ENCODE data around the gene C3orf18. TPM values are rescaled to one million over a fixed set of nuclear protein-coding genes. Genes with fewer than 3 reads are reported as not detected.

Gene C3orf18
- total and polyA plus RNA-seq, 2 experiments from 2014 or later, result 2.4 to 7.7 TPM

- Histone ChIP-seq H3K27ac (ENCODE audit: low read depth) (no peak overlapping the region), H3K27me3 (ENCODE audit: insufficient read depth) (peaks cover 37% of the 10 kb centered on the region)
- no peak overlapping the region for H3K27ac Mint-ChIP-seq
These were observed 44.8 kb upstream of the C3orf18 start for GRCh38 chr3:50612234-50612882.

GRCh38 chr3:50611464-50612233 is 44.1 kb upstream of the C3orf18 start, which contains the start of gene CISH:
TSS of gene CISH (minus strand) at chr3:50611774. CDS start at chr3:50611650, 124 bp downstream.
- Histone ChIP-seq H3K4me2 (peak within 1 kb of the TSS; percentile 92), H3K27ac (ENCODE audit: low read depth) (peak within 1 kb of the TSS; percentile 47; the same call in 1 of the 2 replicates), H3K4me1 (ENCODE audit: insufficient read depth) (peaks cover 13% of the 10 kb centered on the region), H3F3A (replicated peaks; ENCODE audit: low read depth) (peaks cover 14% of the 10 kb centered on the region), H3K36me3 (ENCODE audit: insufficient read depth) (no peaks in the 10 kb centered on the region), H3K9me2 (ENCODE audit: insufficient read depth) (no peaks in the 10 kb centered on the region), H3K4me3 (peak within 1 kb of the TSS; percentile 77), H3K27me3 (ENCODE audit: insufficient read depth) (peaks cover 37% of the 10 kb centered on the region), H4K20me1 (replicated peaks; ENCODE audit: insufficient read depth) (peaks cover 6% of the 10 kb centered on the region), H3K79me2 (replicated peaks; ENCODE audit: insufficient read depth) (no peaks in the 10 kb centered on the region), H2AFZ (peak within 1 kb of the TSS; percentile 93)
- H3K4me3 Mint-ChIP-seq, result peak within 1 kb of the TSS; percentile 77
- H3K27me3 Mint-ChIP-seq (ENCODE audit: insufficient read depth, low read depth, poor library complexity), result peaks cover 52% of the 10 kb centered on the region
- no peak within 1 kb of the TSS for H3K27ac Mint-ChIP-seq
- no peaks in the 10 kb centered on the region; the same call in 2 of the 3 replicates for H3K36me3 Mint-ChIP-seq (ENCODE audit: low read depth)
- DNase-seq (ENCODE audit: low spot score) (peak; percentile 98), ATAC-seq (peak; percentile 81)
- H3K4me1 Mint-ChIP-seq, result peaks cover 20% of the 10 kb centered on the region
- no peaks in the 10 kb centered on the region for H3K9me3 Mint-ChIP-seq
- TF ChIP-seq ETS1 (IDR thresholded peaks at IDR 0.05) (no peak), EZH2phosphoT487 (IDR thresholded peaks at IDR 0.05; ENCODE audit: unreplicated experiment) (no peak), REST (IDR thresholded peaks at IDR 0.05; ENCODE audit: unreplicated experiment) (no peak), ZNF331 (CRISPR knock-in tag; IDR thresholded peaks at IDR 0.05; ENCODE audit: low read depth) (no peak), CREB1 (CRISPR knock-in tag; IDR thresholded peaks at IDR 0.05; ENCODE audit: low read depth) (0 out of 2 replicates have a peak, but pooled peaks have one; percentile 6), JUNB (IDR thresholded peaks at IDR 0.05; ENCODE audit: unreplicated experiment) (no peak), ZNF114 (CRISPR knock-in tag; IDR thresholded peaks at IDR 0.05) (no peak), STAT1 (IDR thresholded peaks at IDR 0.05; ENCODE audit: unreplicated experiment) (no peak)

More at GRCh38 chr3:50612234-50612882, 44.8 kb upstream of the C3orf18 start:
- peaks cover 14% of the 10 kb centered on the region for H3F3A ChIP-seq (replicated peaks; ENCODE audit: low read depth)
- DNase-seq (ENCODE audit: low spot score), result no peak
- H3K4me2 ChIP-seq, result peak overlapping the region; percentile 92
- H3K36me3 ChIP-seq (ENCODE audit: insufficient read depth), result no peaks in the 10 kb centered on the region
- Mint-ChIP-seq H3K4me1 (peaks cover 20% of the 10 kb centered on the region), H3K27me3 (ENCODE audit: insufficient read depth, low read depth, poor library complexity) (peaks cover 52% of the 10 kb centered on the region), H3K4me3 (peak overlapping the region; percentile 77), H3K36me3 (ENCODE audit: low read depth) (no peaks in the 10 kb centered on the region; the same call in 2 of the 3 replicates), H3K9me3 (no peaks in the 10 kb centered on the region)
- no peaks in the 10 kb centered on the region for H3K79me2 ChIP-seq (replicated peaks; ENCODE audit: insufficient read depth)
- no peaks in the 10 kb centered on the region for H3K9me2 ChIP-seq (ENCODE audit: insufficient read depth)
- peak overlapping the region; percentile 77 for H3K4me3 ChIP-seq
- H2AFZ ChIP-seq, result peak overlapping the region; percentile 91
- no peak for TF ChIP-seq CREB1 (CRISPR knock-in tag; IDR thresholded peaks at IDR 0.05; ENCODE audit: low read depth)
- no peak for TF ChIP-seq ZNF114 (CRISPR knock-in tag; IDR thresholded peaks at IDR 0.05)
- TF ChIP-seq REST (IDR thresholded peaks at IDR 0.05; ENCODE audit: unreplicated experiment), result no peak
- TF ChIP-seq POLR2AphosphoS5 (IDR thresholded peaks at IDR 0.05; ENCODE audit: low read depth), result no peak
- no peak for ATAC-seq
- peaks cover 13% of the 10 kb centered on the region for H3K4me1 ChIP-seq (ENCODE audit: insufficient read depth)
- H4K20me1 ChIP-seq (replicated peaks; ENCODE audit: insufficient read depth), result peaks cover 6% of the 10 kb centered on the region

Data from GM23338 (cell line).